COLO668 (cell line): ENCODE measurements around the gene SESN1.
A peak's percentile ranks its signal among the peaks of the same experiment; 100 is the strongest.
"Not testable (repeated sequence)": the region's sequence is repeated elsewhere in the genome, so short reads cannot be mapped to it uniquely, and the experiment has no call there.

Source experiments
- DNase-seq: peaks from one replicate; lab custom pipeline; 2025; ENCODE audit not compliant: unreplicated experiment; lab: John Stamatoyannopoulos, UW

SESN1 gene

GRCh38 chr6:109095036-109095834 is 589 bp upstream of the SESN1 start, which contains the start of gene CEP57L1:
Gene CEP57L1 (plus strand): TSS chr6:109095507. CDS start chr6:109145222, 49,715 bp downstream.
- DNase-seq = peak; percentile 93

GRCh38 chr6:109093732-109094415 is 772 bp downstream of the SESN1 start:
- no peak for DNase-seq

- DNase-seq = no peak
Observed at GRCh38 chr6:109092074-109092473, 2.6 kb downstream of the SESN1 start.

GRCh38 chr6:109091314-109092024 is 3.2 kb downstream of the SESN1 start:
- DNase-seq = no peak

GRCh38 chr6:109088995-109089394 is 5.7 kb downstream of the SESN1 start:
- no peak for DNase-seq

- no peak for DNase-seq
Observed at GRCh38 chr6:109087661-109088264, 6.9 kb downstream of the SESN1 start.

GRCh38 chr6:109084146-109084545 is 10.5 kb downstream of the SESN1 start:
- DNase-seq = not testable (repeated sequence)

GRCh38 chr6:109083657-109084056 is 11.0 kb downstream of the SESN1 start:
- no peak for DNase-seq

- DNase-seq = no peak
Observed at GRCh38 chr6:109082188-109082577, 12.5 kb downstream of the SESN1 start.

DNA sequence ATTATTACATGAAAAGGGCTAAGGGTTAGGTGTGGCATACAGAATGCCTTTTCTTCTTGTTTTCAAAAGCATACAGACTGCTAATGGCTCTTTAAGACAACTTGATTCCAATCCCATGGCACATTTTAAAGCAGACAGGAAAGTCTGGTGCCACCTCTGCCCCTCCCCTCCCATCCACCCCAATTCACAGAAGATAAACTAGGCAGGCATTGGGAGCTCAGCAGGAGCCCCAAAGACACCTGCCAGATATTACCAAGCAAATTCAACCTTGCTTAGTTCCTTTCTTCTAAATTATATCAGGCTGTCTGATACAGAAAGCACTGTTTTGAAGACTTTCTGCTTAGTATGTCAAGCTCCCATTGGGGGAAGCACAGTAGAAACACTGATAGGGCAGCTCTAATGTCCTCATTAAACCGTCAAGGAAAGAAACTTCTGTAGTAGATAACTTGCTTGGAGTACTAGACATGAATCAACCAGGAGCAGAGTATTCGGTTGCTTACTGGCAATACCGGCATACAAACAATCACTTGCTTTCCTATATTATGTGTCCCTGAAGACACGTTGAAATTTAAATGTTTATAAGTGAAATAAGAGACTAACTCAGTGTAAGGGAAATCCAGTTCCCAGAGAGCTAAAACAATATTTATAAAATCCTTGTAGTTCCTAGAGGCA is 13.0 kb downstream of the SESN1 start:
- no peak for DNase-seq

DNA sequence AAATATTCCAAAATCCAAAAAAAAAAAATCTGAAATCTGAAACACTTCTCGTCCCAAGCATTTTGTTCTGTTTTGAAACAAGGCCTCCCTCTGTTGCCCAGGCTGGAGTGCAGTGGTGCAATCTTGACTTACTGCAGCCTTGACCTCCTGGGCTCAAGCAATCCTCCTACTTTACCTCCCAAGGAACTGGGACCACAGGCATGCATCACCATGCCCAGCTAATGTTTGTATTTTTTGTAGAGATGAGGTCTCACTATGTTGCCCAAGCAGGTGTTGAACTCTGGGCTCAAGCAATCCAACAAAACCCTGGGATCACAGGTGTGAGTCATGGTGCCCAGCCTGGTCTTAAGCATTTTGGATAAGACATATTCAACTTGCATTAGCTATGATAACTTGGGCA is 13.6 kb downstream of the SESN1 start:
- no peak for DNase-seq

- DNase-seq = no peak
Observed at GRCh38 chr6:109079981-109080380, 14.7 kb downstream of the SESN1 start.

GRCh38 chr6:109076377-109076776 is 18.3 kb downstream of the SESN1 start:
- no peak for DNase-seq

DNA sequence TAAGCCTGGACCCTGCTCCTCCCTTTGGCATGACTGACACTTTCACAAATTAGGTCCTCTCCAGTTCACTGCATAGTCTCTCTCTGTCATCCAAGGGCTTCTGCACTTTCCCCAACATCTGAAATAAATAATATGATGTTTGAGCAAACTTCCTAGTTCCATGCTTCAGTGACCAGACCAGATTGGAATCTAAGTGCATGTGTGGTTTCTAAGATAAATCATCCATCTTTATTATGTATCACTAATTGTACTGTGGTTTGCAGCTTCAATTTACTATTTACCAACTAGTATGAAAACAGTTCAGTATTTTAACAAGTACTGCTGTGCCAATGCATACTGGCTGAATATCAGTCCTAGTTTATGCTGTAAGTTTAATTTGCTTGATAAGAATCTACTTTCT is 18.7 kb downstream of the SESN1 start:
- DNase-seq = no peak

DNA sequence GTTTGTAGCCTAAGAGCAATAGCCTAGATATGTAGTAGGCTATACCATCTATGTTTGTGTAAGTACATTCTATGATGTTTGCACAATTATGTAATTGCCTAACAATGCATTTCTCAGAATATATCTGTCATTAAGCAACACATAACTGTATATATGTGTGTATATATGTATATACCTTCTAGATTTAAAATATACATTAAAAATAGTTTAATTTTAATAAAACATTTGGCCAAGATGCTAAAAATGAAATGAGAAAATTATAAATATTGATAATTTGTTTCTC is 20.6 kb downstream of the SESN1 start:
- DNase-seq = no peak

DNA sequence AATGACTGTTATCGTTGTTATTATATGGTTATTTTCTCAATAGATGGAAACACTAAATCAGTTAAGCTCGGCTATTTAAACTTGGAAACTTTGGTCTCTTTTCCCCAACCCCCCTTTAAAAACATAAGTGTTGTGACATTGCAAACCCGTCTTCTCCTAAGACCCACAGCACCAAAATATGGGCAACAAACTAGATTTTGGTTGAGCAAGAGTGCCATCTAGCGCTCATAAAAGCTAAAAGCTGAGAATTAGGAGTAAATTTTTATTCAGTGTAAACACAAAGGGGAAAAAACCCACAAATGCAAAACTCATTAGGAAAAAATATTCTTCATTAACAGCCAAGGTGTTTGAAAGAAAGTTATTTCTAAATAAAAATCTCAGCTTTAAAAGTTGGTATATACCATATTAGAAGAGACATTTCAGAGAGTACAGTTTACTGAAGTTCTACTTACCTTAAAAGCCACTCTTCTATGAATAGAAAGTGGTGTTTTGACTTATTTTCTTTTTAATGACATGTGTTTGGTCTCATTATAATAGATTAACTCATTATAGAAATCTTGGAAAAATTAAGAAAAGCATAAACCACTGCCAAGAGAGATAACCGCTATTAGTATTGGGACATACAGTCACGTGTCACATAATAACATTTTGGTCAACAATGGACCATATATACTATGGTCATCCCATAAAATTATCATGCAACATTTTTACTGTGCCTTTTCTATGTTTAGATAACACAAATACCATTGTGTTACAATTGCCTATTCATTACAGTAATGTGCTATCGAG is 21.1 kb downstream of the SESN1 start:
- peak; percentile 27 for DNase-seq

- DNase-seq = no peak
Observed at GRCh38 chr6:109071125-109071917, 23.3 kb downstream of the SESN1 start.

DNA sequence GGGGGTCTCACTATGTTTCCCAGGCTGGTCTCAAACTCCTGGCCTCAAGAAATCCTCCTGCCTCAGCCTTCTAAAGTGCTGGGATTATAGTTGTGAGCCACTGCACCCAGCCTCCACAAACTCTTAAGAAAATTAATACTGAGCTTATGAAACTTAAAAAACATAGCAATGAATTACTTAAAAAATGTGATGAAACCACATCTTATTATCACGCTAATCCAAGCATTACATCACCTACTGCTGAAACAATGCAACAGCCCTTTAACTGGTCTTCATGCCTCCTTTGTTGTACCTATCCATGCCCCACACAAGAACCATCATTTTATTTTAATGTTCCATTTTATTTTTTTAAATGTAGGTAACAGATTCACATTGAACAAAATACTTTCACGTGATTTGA is 24.9 kb downstream of the SESN1 start:
- no peak for DNase-seq

DNA sequence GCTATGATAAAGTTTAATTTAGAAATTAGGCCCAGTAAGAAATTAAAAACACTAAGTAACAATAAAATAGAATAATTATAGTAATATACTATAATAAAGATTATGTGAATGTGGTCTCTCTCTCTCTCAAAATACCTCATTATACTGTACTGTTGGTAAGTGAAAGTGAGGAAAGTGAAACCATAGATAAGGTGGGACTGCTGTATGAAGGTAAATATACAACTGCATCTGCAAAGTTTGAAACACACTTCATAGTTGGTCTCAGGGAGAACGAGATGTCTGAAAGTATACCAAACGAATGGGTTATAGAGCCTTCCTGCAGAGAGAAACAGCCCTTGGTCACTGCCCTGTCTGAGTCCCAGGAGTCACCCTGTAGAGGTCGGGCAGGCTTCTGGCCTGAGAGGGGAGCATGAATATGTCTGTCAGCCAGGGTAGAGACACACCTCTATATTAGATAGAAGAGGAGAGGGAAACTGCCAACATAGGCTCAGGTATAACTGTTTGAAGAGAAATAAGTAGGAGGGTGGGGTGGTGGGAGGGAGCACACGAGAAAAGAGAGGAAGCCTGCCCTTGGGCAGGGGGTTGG is 31.8 kb downstream of the SESN1 start:
- DNase-seq = no peak
